Mesodermal cell (in vitro differentiated cells): ENCODE measurements around the gene EPHB6.

Experiments
- H3K27ac ChIP-seq: 2 replicates; pipeline ENCODE4 v1.7.0; 2013; ENCODE audit warnings: mild to moderate bottlenecking, low read depth, low read length, moderate library complexity; ENCODE audit not compliant: severe bottlenecking
- H3K36me3 ChIP-seq: 2 replicates; pipeline ENCODE4 v1.7.1; 2013; ENCODE audit warnings: mild to moderate bottlenecking, low read length, moderate library complexity; ENCODE audit not compliant: control insufficient read depth, insufficient read depth
- H3K4me1 ChIP-seq: one replicate; pipeline ENCODE4 v1.7.1; 2013; ENCODE audit warnings: mild to moderate bottlenecking, low read length; ENCODE audit not compliant: insufficient read depth, control insufficient read depth, poor library complexity, severe bottlenecking
- H3K4me3 ChIP-seq: 2 replicates; pipeline ENCODE4 v1.7.0; 2013; ENCODE audit warnings: low read length, control low read depth, mild to moderate bottlenecking; ENCODE audit not compliant: insufficient read depth, poor library complexity, severe bottlenecking; ENCODE audit errors: extremely low read depth
- H3K9me3 ChIP-seq: 2 replicates; pipeline ENCODE4 v1.7.1; 2013; ENCODE audit warnings: mild to moderate bottlenecking, low read length, moderate library complexity; ENCODE audit not compliant: control insufficient read depth
- WGBS, 2 experiments: methylation state at CpG; one replicate each; pipeline ENCODE4 v1.1.5; 2013; ENCODE audit warnings: missing lambda C conversion rate in 2 of 2; ENCODE audit not compliant: insufficient coverage in 2 of 2; 5-methylcytosine and 5-hydroxymethylcytosine counted together

The EPHB6 gene

GRCh38 chr7:142892951-142893350 is 38.1 kb downstream of the EPHB6 start:
- no peaks in the 10 kb centered on the region for H3K4me1 ChIP-seq
- no peak overlapping the region for H3K4me3 ChIP-seq
- H3K36me3 ChIP-seq, result no peaks in the 10 kb centered on the region
- H3K27ac ChIP-seq, result no peak overlapping the region
- WGBS, 2 experiments, result 60 to 71% methylated on average over 1 to 2 of the region's 5 CpGs
- no peaks in the 10 kb centered on the region for H3K9me3 ChIP-seq

GRCh38 chr7:142894112-142894984 is 39.5 kb downstream of the EPHB6 start:
- H3K36me3 ChIP-seq, result no peaks in the 10 kb centered on the region
- no peaks in the 10 kb centered on the region for H3K9me3 ChIP-seq
- no peak overlapping the region for H3K4me3 ChIP-seq
- H3K27ac ChIP-seq, result no peak overlapping the region
- H3K4me1 ChIP-seq, result no peaks in the 10 kb centered on the region
- WGBS, 2 experiments, result 91 to 95% methylated on average over 6 to 7 of the region's 12 CpGs

- Histone ChIP-seq H3K4me3 (no peak overlapping the region), H3K9me3 (no peaks in the 10 kb centered on the region), H3K4me1 (no peaks in the 10 kb centered on the region), H3K36me3 (no peaks in the 10 kb centered on the region), H3K27ac (no peak overlapping the region)
- 79 to 95% methylated on average over 4 of the region's 6 CpGs for WGBS, 2 experiments
These were observed 40.2 kb downstream of the EPHB6 start for GRCh38 chr7:142894985-142895593.

- WGBS, 2 experiments, result 100% methylated on average over 3 of the region's 3 CpGs; no CpG with 5 or more reads in 1 of the 2 experiments
- Histone ChIP-seq H3K9me3 (no peaks in the 10 kb centered on the region), H3K4me1 (no peaks in the 10 kb centered on the region), H3K36me3 (no peaks in the 10 kb centered on the region), H3K27ac (no peak overlapping the region), H3K4me3 (no peak overlapping the region)
These were observed 41.3 kb downstream of the EPHB6 start for GRCh38 chr7:142896151-142896550.

- WGBS, 2 experiments, result no CpG with 5 or more reads among the region's 3 CpGs
- no peak overlapping the region for H3K4me3 ChIP-seq
- no peak overlapping the region for H3K27ac ChIP-seq
- no peaks in the 10 kb centered on the region for H3K9me3 ChIP-seq
- H3K36me3 ChIP-seq, result no peaks in the 10 kb centered on the region
- no peaks in the 10 kb centered on the region for H3K4me1 ChIP-seq
These were observed 42.0 kb downstream of the EPHB6 start for GRCh38 chr7:142896741-142897379.

GRCh38 chr7:142897691-142898090 is 42.8 kb downstream of the EPHB6 start:
- H3K27ac ChIP-seq, result no peak overlapping the region
- H3K36me3 ChIP-seq, result no peaks in the 10 kb centered on the region
- H3K9me3 ChIP-seq, result no peaks in the 10 kb centered on the region
- no peak overlapping the region for H3K4me3 ChIP-seq
- H3K4me1 ChIP-seq, result no peaks in the 10 kb centered on the region
- WGBS, 2 experiments, result 93 to 98% methylated on average over 5 to 7 of the region's 7 CpGs

GRCh38 chr7:142898377-142899170 is 43.7 kb downstream of the EPHB6 start:
- Histone ChIP-seq H3K36me3 (no peaks in the 10 kb centered on the region), H3K9me3 (peaks cover 3% of the 10 kb centered on the region), H3K27ac (no peak overlapping the region), H3K4me1 (no peaks in the 10 kb centered on the region), H3K4me3 (no peak overlapping the region)
- 83% methylated on average over 1 of the region's 3 CpGs; no CpG with 5 or more reads in 1 of the 2 experiments for WGBS, 2 experiments

- H3K4me3 ChIP-seq, result no peak overlapping the region
- 72 to 80% methylated on average over 1 to 2 of the region's 3 CpGs for WGBS, 2 experiments
- no peak overlapping the region for H3K27ac ChIP-seq
- H3K36me3 ChIP-seq, result no peaks in the 10 kb centered on the region
- peaks cover 9% of the 10 kb centered on the region for H3K9me3 ChIP-seq
- no peaks in the 10 kb centered on the region for H3K4me1 ChIP-seq
These were observed 44.8 kb downstream of the EPHB6 start for GRCh38 chr7:142899661-142900060.

GRCh38 chr7:142901426-142902259 is 46.8 kb downstream of the EPHB6 start:
- peaks cover 10% of the 10 kb centered on the region for H3K9me3 ChIP-seq
- no peaks in the 10 kb centered on the region for H3K4me1 ChIP-seq
- H3K36me3 ChIP-seq, result no peaks in the 10 kb centered on the region
- H3K27ac ChIP-seq, result no peak overlapping the region
- no peak overlapping the region for H3K4me3 ChIP-seq
- WGBS, 2 experiments, result 82 to 84% methylated on average over 15 of the region's 15 CpGs

GRCh38 chr7:142904128-142904527 is 49.3 kb downstream of the EPHB6 start:
- Histone ChIP-seq H3K4me3 (no peak overlapping the region), H3K27ac (no peak overlapping the region), H3K36me3 (no peaks in the 10 kb centered on the region), H3K4me1 (no peaks in the 10 kb centered on the region), H3K9me3 (peaks cover 10% of the 10 kb centered on the region)
